H9 (cell line): ENCODE measurements around the gene GBE1. TPM values are rescaled to one million over a fixed set of nuclear protein-coding genes. Genes with fewer than 3 reads are reported as not detected.

Source experiments
- DNase-seq: peaks from one replicate; pipeline ENCODE4 v3.0.0-alpha.2; 2017
- H2AFZ ChIP-seq: one replicate; pipeline ENCODE4 v1.6.1; 2013; ENCODE audit warnings: mild to moderate bottlenecking, low read length, control low read depth, moderate library complexity
- H2AK5ac ChIP-seq: 2 replicates; pipeline ENCODE4 v1.6.1; 2013; ENCODE audit warnings: low read length, control low read depth, mixed read lengths; ENCODE audit not compliant: insufficient read length
- H2BK120ac ChIP-seq: one replicate; pipeline ENCODE4 v1.6.1; 2013; ENCODE audit warnings: low read depth, mild to moderate bottlenecking, low read length, control low read depth, inconsistent platforms; ENCODE audit not compliant: poor library complexity, severe bottlenecking
- H2BK12ac ChIP-seq: 2 replicates; pipeline ENCODE4 v1.6.1; 2013; ENCODE audit warnings: low read length, control low read depth, mixed read lengths, low read depth; ENCODE audit not compliant: insufficient read length
- H2BK15ac ChIP-seq: 2 replicates; pipeline ENCODE4 v1.6.1; 2013; ENCODE audit warnings: low read depth, low read length, control low read depth
- H2BK20ac ChIP-seq: one replicate; pipeline ENCODE4 v1.6.1; 2013; ENCODE audit warnings: low read depth, mild to moderate bottlenecking, low read length, control low read depth, inconsistent platforms; ENCODE audit not compliant: poor library complexity, severe bottlenecking
- H2BK5ac ChIP-seq: 2 replicates; pipeline ENCODE4 v1.6.1; 2013; ENCODE audit warnings: low read length, control low read depth, mixed read lengths; ENCODE audit not compliant: insufficient read length
- H3K14ac ChIP-seq: 2 replicates; pipeline ENCODE4 v1.6.1; 2013; ENCODE audit warnings: low read length, control low read depth; ENCODE audit not compliant: insufficient read depth
- H3K18ac ChIP-seq: 2 replicates; pipeline ENCODE4 v1.6.1; 2013; ENCODE audit warnings: low read depth, mild to moderate bottlenecking, mixed read lengths, low read length, control low read depth; ENCODE audit not compliant: insufficient read length
- H3K23ac ChIP-seq: 2 replicates; pipeline ENCODE4 v1.6.1; 2013; ENCODE audit warnings: low read length, control low read depth, mixed read lengths, low read depth; ENCODE audit not compliant: insufficient read length
- H3K23me2 ChIP-seq: 2 replicates; pipeline ENCODE4 v1.6.1; 2013; ENCODE audit warnings: low read depth, mild to moderate bottlenecking, mixed read lengths, low read length, control low read depth; ENCODE audit not compliant: insufficient read length, poor library complexity, severe bottlenecking
- H3K27ac ChIP-seq: 2 replicates; pipeline ENCODE4 v1.5.1; 2013; ENCODE audit warnings: low read length, control low read depth, mixed read lengths, low read depth; ENCODE audit not compliant: insufficient read length
- H3K27me3 ChIP-seq: 2 replicates; pipeline ENCODE4 v1.6.1; 2013; ENCODE audit warnings: low read length, control low read depth, inconsistent platforms; ENCODE audit not compliant: insufficient read depth
- H3K4ac ChIP-seq: 2 replicates; pipeline ENCODE4 v1.6.1; 2013; ENCODE audit warnings: low read depth, mild to moderate bottlenecking, control low read depth, inconsistent platforms, low read length, moderate library complexity
- H3K4me1 ChIP-seq: 2 replicates; pipeline ENCODE4 v1.6.1; 2013; ENCODE audit warnings: low read length, control low read depth, inconsistent platforms; ENCODE audit not compliant: insufficient read depth
- H3K4me2 ChIP-seq: 2 replicates; pipeline ENCODE4 v1.6.1; 2013; ENCODE audit warnings: low read length, control low read depth, mixed read lengths; ENCODE audit not compliant: insufficient read length, insufficient read depth
- H3K56ac ChIP-seq: 2 replicates; pipeline ENCODE4 v1.6.1; 2013; ENCODE audit warnings: low read depth, mild to moderate bottlenecking, mixed read lengths, low read length, control low read depth; ENCODE audit not compliant: insufficient read length
- H3K79me1 ChIP-seq: 2 replicates; pipeline ENCODE4 v1.6.1; 2013; ENCODE audit warnings: low read depth, mild to moderate bottlenecking, moderate library complexity, low read length, control low read depth, inconsistent platforms; ENCODE audit not compliant: insufficient read depth, poor library complexity, severe bottlenecking
- H3K79me2 ChIP-seq: 2 replicates; pipeline ENCODE4 v1.6.1; 2013; ENCODE audit warnings: low read length, control low read depth, inconsistent platforms; ENCODE audit not compliant: insufficient read depth
- H3K9ac ChIP-seq: 2 replicates; pipeline ENCODE4 v1.6.1; 2013; ENCODE audit warnings: low read length, control low read depth, mixed read lengths; ENCODE audit not compliant: insufficient read length; ENCODE audit errors: extremely low read depth
- H3K9me3 ChIP-seq: one replicate; pipeline ENCODE4 v1.6.1; 2013; ENCODE audit warnings: low read depth, low read length, inconsistent platforms; ENCODE audit not compliant: control insufficient read depth
- H3T11ph ChIP-seq: one replicate; pipeline ENCODE4 v1.6.1; 2013; ENCODE audit warnings: mild to moderate bottlenecking, low read length, control low read depth, inconsistent platforms
- H4K20me1 ChIP-seq: one replicate; pipeline ENCODE4 v1.6.1; 2013; ENCODE audit not compliant: control insufficient read depth, insufficient read length, insufficient read depth
- H4K5ac ChIP-seq: 2 replicates; pipeline ENCODE4 v1.6.1; 2013; ENCODE audit warnings: low read depth, mild to moderate bottlenecking, mixed read lengths, low read length, control low read depth; ENCODE audit not compliant: insufficient read length
- H4K8ac ChIP-seq: replicated peaks from 2 replicates; pipeline ENCODE4 v1.6.1; 2013; ENCODE audit warnings: low read length, control low read depth, mixed read lengths, low read depth; ENCODE audit not compliant: insufficient read length
- H4K91ac ChIP-seq: 2 replicates; pipeline ENCODE4 v1.6.1; 2013; ENCODE audit warnings: low read depth, mild to moderate bottlenecking, moderate library complexity, mixed read lengths, low read length, control low read depth; ENCODE audit not compliant: insufficient read length
- H3K27ac Mint-ChIP-seq, 3 experiments: 2 replicates in 2 of 3; 3 replicates in 1 of 3; pipeline ENCODE4 v1.8.0; 2020 to 2021; ENCODE audit warnings: mixed read lengths in 3 of 3, mild to moderate bottlenecking in 1 of 3, moderate library complexity in 1 of 3
- H3K27me3 Mint-ChIP-seq: 2 replicates; pipeline ENCODE4 v1.8.0; 2021; ENCODE audit warnings: low read depth, mild to moderate bottlenecking, moderate library complexity, mixed read lengths
- H3K36me3 Mint-ChIP-seq, 3 experiments: 2 replicates in 2 of 3; 3 replicates in 1 of 3; pipeline ENCODE4 v1.8.0; 2020 to 2021; ENCODE audit warnings: low read depth in 3 of 3, mixed read lengths in 3 of 3; ENCODE audit not compliant: insufficient read depth in 1 of 3
- H3K4me1 Mint-ChIP-seq, 2 experiments: 2 replicates each; pipeline ENCODE4 v1.8.0; 2020; ENCODE audit warnings: mixed read lengths in 2 of 2
- H3K4me3 Mint-ChIP-seq, 2 experiments: 2 replicates in 1 of 2; 3 replicates in 1 of 2; pipeline ENCODE4 v1.8.0; 2020 to 2021; ENCODE audit warnings: mild to moderate bottlenecking in 2 of 2, mixed read lengths in 2 of 2, moderate library complexity in 1 of 2
- H3K9me3 Mint-ChIP-seq, 2 experiments: 2 replicates in 1 of 2; 3 replicates in 1 of 2; pipeline ENCODE4 v1.8.0; 2020; ENCODE audit warnings: mild to moderate bottlenecking in 2 of 2, mixed read lengths in 2 of 2, moderate library complexity in 1 of 2
- WGBS: extraction: QIAGEN DNeasy Blood & Tissue Kit; methylation state at CpG from one replicate; pipeline ENCODE4 v1.1.7; 2013; ENCODE audit warnings: missing lambda C conversion rate, low lambda C conversion rate, mixed read lengths; ENCODE audit not compliant: insufficient read length; ENCODE audit errors: extremely low coverage; 5-methylcytosine and 5-hydroxymethylcytosine counted together
- total RNA-seq: library from RNA; stranded (reverse); gene quantifications from 2 replicates; pipeline ENCODE4 v1.2.1, GENCODE V29; 2021
- TF ChIP-seq, protein P1 (sequence below): fragments of 200-600 bp; sonication (generic); conservative IDR thresholded peaks from 3 replicates; pipeline ENCODE4 v1.8.0; 2021; ENCODE audit warnings: antibody characterized with exemption, mild to moderate bottlenecking

Gene GBE1
- total RNA-seq, 1 experiment from 2014 or later: 13.8 TPM

DNA sequence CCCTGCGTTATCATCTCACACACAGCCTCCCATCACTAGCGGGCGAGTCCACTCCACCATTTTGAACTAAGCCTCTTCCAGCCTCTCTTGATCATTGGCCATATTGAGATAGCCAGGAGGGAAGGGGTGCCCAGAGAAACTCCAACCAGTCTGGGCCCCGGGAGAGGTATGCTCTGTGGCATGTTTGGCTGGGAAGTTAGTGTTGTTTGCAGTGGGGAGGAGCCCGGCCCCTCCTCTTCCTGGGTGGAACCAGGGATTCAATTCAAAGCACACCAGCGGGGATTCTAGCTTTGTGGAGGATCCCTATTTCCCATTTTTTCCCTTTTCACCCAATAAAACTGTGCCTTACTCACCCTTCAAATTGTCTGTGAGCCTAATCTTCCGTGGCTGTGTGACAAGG is 71.8 kb downstream of the GBE1 start:
- no CpG with 5 or more reads among the region's 7 CpGs for WGBS
- no peak overlapping the region for H3K4me3 Mint-ChIP-seq
- H3K23me2 ChIP-seq: no peaks in the 10 kb centered on the region

More for the DNA sequence above, 71.8 kb downstream of the GBE1 start:
- no peak overlapping the region for H2AK5ac ChIP-seq
- no peaks in the 10 kb centered on the region for H3K79me1 ChIP-seq
- no peak overlapping the region for H3K4ac ChIP-seq
- H3K27me3 Mint-ChIP-seq: no peaks in the 10 kb centered on the region
- no peak overlapping the region for H4K5ac ChIP-seq
- H2BK120ac ChIP-seq: no peak overlapping the region
- H2BK20ac ChIP-seq: no peak overlapping the region
- H3K18ac ChIP-seq: no peak overlapping the region
- no peaks in the 10 kb centered on the region for H3K36me3 Mint-ChIP-seq
- H3K27me3 ChIP-seq: no peaks in the 10 kb centered on the region
- no peak overlapping the region for H3K23ac ChIP-seq
- no peak overlapping the region for H3T11ph ChIP-seq
- no peak overlapping the region for H3K14ac ChIP-seq
- no peak overlapping the region for H3K4me2 ChIP-seq
- TF ChIP-seq, protein P1, sequence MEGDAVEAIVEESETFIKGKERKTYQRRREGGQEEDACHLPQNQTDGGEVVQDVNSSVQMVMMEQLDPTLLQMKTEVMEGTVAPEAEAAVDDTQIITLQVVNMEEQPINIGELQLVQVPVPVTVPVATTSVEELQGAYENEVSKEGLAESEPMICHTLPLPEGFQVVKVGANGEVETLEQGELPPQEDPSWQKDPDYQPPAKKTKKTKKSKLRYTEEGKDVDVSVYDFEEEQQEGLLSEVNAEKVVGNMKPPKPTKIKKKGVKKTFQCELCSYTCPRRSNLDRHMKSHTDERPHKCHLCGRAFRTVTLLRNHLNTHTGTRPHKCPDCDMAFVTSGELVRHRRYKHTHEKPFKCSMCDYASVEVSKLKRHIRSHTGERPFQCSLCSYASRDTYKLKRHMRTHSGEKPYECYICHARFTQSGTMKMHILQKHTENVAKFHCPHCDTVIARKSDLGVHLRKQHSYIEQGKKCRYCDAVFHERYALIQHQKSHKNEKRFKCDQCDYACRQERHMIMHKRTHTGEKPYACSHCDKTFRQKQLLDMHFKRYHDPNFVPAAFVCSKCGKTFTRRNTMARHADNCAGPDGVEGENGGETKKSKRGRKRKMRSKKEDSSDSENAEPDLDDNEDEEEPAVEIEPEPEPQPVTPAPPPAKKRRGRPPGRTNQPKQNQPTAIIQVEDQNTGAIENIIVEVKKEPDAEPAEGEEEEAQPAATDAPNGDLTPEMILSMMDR: no peak
- H3K79me2 ChIP-seq: no peaks in the 10 kb centered on the region
- H3K4me1 ChIP-seq: no peaks in the 10 kb centered on the region
- no peak overlapping the region for H3K9ac ChIP-seq
- no peak overlapping the region for H4K91ac ChIP-seq
- no peak overlapping the region for H2BK15ac ChIP-seq
- no peak overlapping the region for H2AFZ ChIP-seq
- H3K9me3 Mint-ChIP-seq: no peaks in the 10 kb centered on the region
- H2BK5ac ChIP-seq: no peak overlapping the region
- no peak overlapping the region for H3K27ac Mint-ChIP-seq
- no peak overlapping the region for H3K56ac ChIP-seq
- H2BK12ac ChIP-seq: no peak overlapping the region
- H3K9me3 ChIP-seq: no peaks in the 10 kb centered on the region
- H3K27ac ChIP-seq: no peak overlapping the region
- H4K8ac ChIP-seq: no peak overlapping the region
- peaks cover 5% of the 10 kb centered on the region in 2 experiments; a peak in 2 of 4 replicates for H3K4me1 Mint-ChIP-seq
- no peaks in the 10 kb centered on the region for H4K20me1 ChIP-seq
- no peak for DNase-seq
